Endodermal cell (in vitro differentiated cells): Measurements from ENCODE around the gene KDM1B. TPM values are rescaled to one million over a fixed set of nuclear protein-coding genes. Genes with fewer than 3 reads are reported as not detected.
A peak's percentile ranks its signal among the peaks of the same experiment; 100 is the strongest.

Experiments
- DNase-seq: peaks from one replicate; pipeline ENCODE4 v3.0.0-alpha.2; 2017
- H3K27ac ChIP-seq: 2 replicates; pipeline ENCODE4 v1.5.1; 2013; ENCODE audit warnings: mild to moderate bottlenecking, low read depth, low read length, moderate library complexity
- H3K27me3 ChIP-seq: 2 replicates; pipeline ENCODE4 v1.6.1; 2013; ENCODE audit warnings: mild to moderate bottlenecking, low read length, moderate library complexity; ENCODE audit not compliant: insufficient read depth, control insufficient read depth, poor library complexity, severe bottlenecking
- H3K36me3 ChIP-seq: 2 replicates; pipeline ENCODE4 v1.7.0; 2013; ENCODE audit warnings: mild to moderate bottlenecking, low read length, moderate library complexity; ENCODE audit not compliant: control insufficient read depth, insufficient read depth
- H3K4me1 ChIP-seq: one replicate; pipeline ENCODE4 v1.7.0; 2013; ENCODE audit warnings: low read length; ENCODE audit not compliant: control insufficient read depth, insufficient read depth
- H3K4me3 ChIP-seq: 2 replicates; pipeline ENCODE4 v1.5.1; 2013; ENCODE audit warnings: mild to moderate bottlenecking, low read length, moderate library complexity
- H3K9ac ChIP-seq: 2 replicates; pipeline ENCODE4 v1.6.1; 2013; ENCODE audit warnings: mild to moderate bottlenecking, low read length, moderate library complexity; ENCODE audit not compliant: poor library complexity, severe bottlenecking; ENCODE audit errors: extremely low read depth
- H3K9me3 ChIP-seq: 2 replicates; pipeline ENCODE4 v1.6.1; 2013; ENCODE audit warnings: mild to moderate bottlenecking, low read length, moderate library complexity; ENCODE audit not compliant: control insufficient read depth
- H3K27ac Mint-ChIP-seq: 2 replicates; pipeline ENCODE4 v1.8.0; 2020; ENCODE audit warnings: mixed read lengths
- H3K27me3 Mint-ChIP-seq: 2 replicates; pipeline ENCODE4 v1.8.0; 2021; ENCODE audit warnings: mild to moderate bottlenecking, mixed read lengths; ENCODE audit not compliant: insufficient read depth
- H3K36me3 Mint-ChIP-seq: 2 replicates; pipeline ENCODE4 v1.8.0; 2020; ENCODE audit warnings: low read depth, mixed read lengths
- H3K4me1 Mint-ChIP-seq: 2 replicates; pipeline ENCODE4 v1.8.0; 2020; ENCODE audit warnings: mixed read lengths
- H3K4me3 Mint-ChIP-seq: 2 replicates; pipeline ENCODE4 v1.8.0; 2020; ENCODE audit warnings: mild to moderate bottlenecking, moderate library complexity, mixed read lengths
- H3K9me3 Mint-ChIP-seq: 2 replicates; pipeline ENCODE4 v1.8.0; 2020; ENCODE audit warnings: mild to moderate bottlenecking, mixed read lengths
- CTCF ChIP-seq: fragments of 200-600 bp; sonication (generic); conservative IDR thresholded peaks from 2 replicates; pipeline ENCODE4 v1.5.0; 2021; ENCODE audit warnings: antibody characterized with exemption, mild to moderate bottlenecking
- WGBS, 2 experiments: methylation state at CpG; one replicate each; pipeline versions ENCODE4 v1.1.5 to v1.1.7; 2013; ENCODE audit warnings: missing lambda C conversion rate in 2 of 2, mixed read lengths in 1 of 2; ENCODE audit not compliant: insufficient coverage in 1 of 2, insufficient read length in 1 of 2; 5-methylcytosine and 5-hydroxymethylcytosine counted together
- total RNA-seq, 2 donors: library from RNA; stranded (reverse); fragmentation: NEBNext Ultra II Directional in 1 of 2; extraction: Animal tissue kit (Norgen Biotek cat#: 25700) in 1 of 2; gene quantifications; 2 replicates in 1 of 2; 3 replicates in 1 of 2; pipeline ENCODE4 v1.2.1, GENCODE V29; 2021

Gene KDM1B
- total RNA-seq, 2 donors from 2014 or later, result 7.7 to 9.3 TPM

- Histone ChIP-seq H3K36me3 (peaks cover 7% of the 10 kb centered on the region), H3K27ac (no peak overlapping the region), H3K4me3 (no peak overlapping the region), H3K9ac (no peak overlapping the region), H3K9me3 (no peaks in the 10 kb centered on the region), H3K4me1 (peaks cover 8% of the 10 kb centered on the region), H3K27me3 (no peaks in the 10 kb centered on the region)
- no peaks in the 10 kb centered on the region for H3K9me3 Mint-ChIP-seq
- 96 to 100% methylated on average over 2 of the region's 2 CpGs for WGBS, 2 experiments
- no peak overlapping the region for H3K4me3 Mint-ChIP-seq
- no peak for DNase-seq
- no peak for TF ChIP-seq CTCF
- peaks cover 30% of the 10 kb centered on the region for H3K4me1 Mint-ChIP-seq
- no peak overlapping the region for H3K27ac Mint-ChIP-seq
- H3K36me3 Mint-ChIP-seq, result peaks cover 24% of the 10 kb centered on the region
- H3K27me3 Mint-ChIP-seq, result no peaks in the 10 kb centered on the region
These were observed 34.0 kb downstream of the KDM1B start for GRCh38 chr6:18189196-18189595.

DNA sequence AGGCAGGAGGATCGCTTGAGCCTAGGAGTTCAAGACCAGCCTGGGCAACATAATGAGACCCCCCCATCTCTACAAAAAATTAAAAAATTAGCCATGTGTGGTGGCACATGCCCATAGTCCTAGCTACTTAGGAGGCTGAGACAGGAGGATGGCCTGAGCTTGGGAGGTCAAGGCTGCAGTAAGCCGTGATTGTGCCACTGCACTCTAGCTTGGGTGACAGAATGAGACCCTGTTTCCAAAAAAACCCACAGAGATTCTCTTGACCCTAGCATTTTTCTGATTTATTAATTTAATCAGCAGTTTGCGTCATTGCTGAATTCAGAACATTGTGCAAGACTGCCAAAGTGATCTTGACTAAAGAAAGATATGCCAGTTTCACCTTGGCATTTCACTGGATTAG, 36.8 kb downstream of the KDM1B start:
- peaks cover 13% of the 10 kb centered on the region for H3K4me1 Mint-ChIP-seq
- no peak overlapping the region for H3K27ac ChIP-seq
- no peak overlapping the region for H3K27ac Mint-ChIP-seq
- H3K9me3 ChIP-seq, result no peaks in the 10 kb centered on the region
- TF ChIP-seq CTCF, result no peak
- peaks cover 34% of the 10 kb centered on the region for H3K36me3 Mint-ChIP-seq
- H3K4me3 ChIP-seq, result no peak overlapping the region
- 94 to 96% methylated on average over 2 to 3 of the region's 3 CpGs for WGBS, 2 experiments
- H3K27me3 ChIP-seq, result no peaks in the 10 kb centered on the region
- H3K4me3 Mint-ChIP-seq, result no peak overlapping the region
- H3K4me1 ChIP-seq, result peaks cover 3% of the 10 kb centered on the region
- no peaks in the 10 kb centered on the region for H3K9me3 Mint-ChIP-seq
- peaks cover 10% of the 10 kb centered on the region for H3K36me3 ChIP-seq
- no peaks in the 10 kb centered on the region for H3K27me3 Mint-ChIP-seq
- no peak for DNase-seq
- H3K9ac ChIP-seq, result no peak overlapping the region

- H3K9me3 Mint-ChIP-seq, result no peaks in the 10 kb centered on the region
- no peak overlapping the region for H3K27ac ChIP-seq
- WGBS, 2 experiments, result 92 to 93% methylated on average over 2 to 6 of the region's 6 CpGs
- no peaks in the 10 kb centered on the region for H3K27me3 Mint-ChIP-seq
- H3K36me3 Mint-ChIP-seq, result peaks cover 36% of the 10 kb centered on the region
- peaks cover 3% of the 10 kb centered on the region for H3K4me1 Mint-ChIP-seq
- no peaks in the 10 kb centered on the region for H3K27me3 ChIP-seq
- no peaks in the 10 kb centered on the region for H3K9me3 ChIP-seq
- H3K4me3 ChIP-seq, result no peak overlapping the region
- H3K27ac Mint-ChIP-seq, result peak overlapping the region; percentile 24
- TF ChIP-seq CTCF, result no peak
- no peaks in the 10 kb centered on the region for H3K4me1 ChIP-seq
- DNase-seq, result peak; percentile 33
- no peak overlapping the region for H3K9ac ChIP-seq
- no peak overlapping the region for H3K4me3 Mint-ChIP-seq
- H3K36me3 ChIP-seq, result peaks cover 10% of the 10 kb centered on the region
These were observed 48.6 kb downstream of the KDM1B start for GRCh38 chr6:18203786-18204185.
